ENCODE data around the gene CHDH.

- TF ChIP-seq CTCF (conservative IDR thresholded peaks at IDR 0.05; ENCODE audit: low read length) (no peak), EZH2phosphoT487 (IDR thresholded peaks at IDR 0.05; ENCODE audit: borderline replicate concordance, low read depth, low read length) (no peak)
These were observed 16.6 kb downstream of the CHDH start for GRCh38 chr3:53829605-53830004.
